Naive thymus-derived CD4-positive, alpha-beta T cell (primary cell): ENCODE results near the gene RAC2. TPM values are rescaled to one million over a fixed set of nuclear protein-coding genes. Genes with fewer than 3 reads are reported as not detected.

ENCODE experiments used
- ATAC-seq: fragments of 150-1000 bp; cut with Tn5 transposase; 2 replicates; pipeline ENCODE4 v1.10.0; 2021; ENCODE audit warnings: mild to moderate bottlenecking, moderate library complexity
- CTCF ChIA-PET: fragments of 350-600 bp; sonication (Branson Sonifier 250); formaldehyde crosslinking; loops from one replicate; lab custom pipeline; 2021; ENCODE audit warnings: antibody characterized with exemption; lab: Charles Lee
- POLR2A ChIA-PET: fragments of 350-600 bp; sonication (Branson Sonifier 250); formaldehyde crosslinking; loops from one replicate; lab custom pipeline; 2021; ENCODE audit warnings: antibody characterized with exemption, inconsistent platforms; lab: Charles Lee
- DNase-seq, 9 donors: peaks; one replicate each; pipeline versions ENCODE4 v3.0.0 to v3.0.0-alpha.2; 2020 to 2022; ENCODE audit warnings: mixed read lengths in 1 of 9
- H3K27ac ChIP-seq: one replicate; pipeline ENCODE4 v1.7.0; 2013; ENCODE audit warnings: mild to moderate bottlenecking, low read depth, low read length, moderate library complexity
- H3K27me3 ChIP-seq, 2 donors: one replicate each; pipeline ENCODE4 v1.7.0; 2013; ENCODE audit warnings: low read length in 2 of 2, mild to moderate bottlenecking in 2 of 2, moderate library complexity in 2 of 2; ENCODE audit not compliant: control insufficient read depth in 2 of 2, insufficient read depth in 2 of 2
- H3K36me3 ChIP-seq, 3 experiments: 1 replicate in 2 of 3; 2 replicates in 1 of 3; pipeline ENCODE4 v1.7.0; 2013; ENCODE audit warnings: low read length in 3 of 3, mild to moderate bottlenecking in 3 of 3, moderate library complexity in 1 of 3; ENCODE audit not compliant: insufficient read depth in 3 of 3, control insufficient read depth in 2 of 3
- H3K4me1 ChIP-seq, 2 donors: one replicate each; pipeline ENCODE4 v1.7.0; 2013; ENCODE audit warnings: low read length in 2 of 2, mild to moderate bottlenecking in 2 of 2, moderate library complexity in 1 of 2; ENCODE audit not compliant: control insufficient read depth in 2 of 2, insufficient read depth in 2 of 2
- H3K4me3 ChIP-seq: 2 replicates; pipeline ENCODE4 v1.7.0; 2013; ENCODE audit warnings: mild to moderate bottlenecking, low read length
- H3K9me3 ChIP-seq, 3 experiments: 1 replicate in 2 of 3; 2 replicates in 1 of 3; pipeline ENCODE4 v1.7.0; 2013; ENCODE audit warnings: low read length in 3 of 3; ENCODE audit not compliant: control insufficient read depth in 2 of 3
- H3K27ac Mint-ChIP-seq, 9 donors: one replicate each; pipeline ENCODE4 v1.8.0; 2020 to 2022; ENCODE audit warnings: mixed read lengths in 9 of 9, mild to moderate bottlenecking in 8 of 9, moderate library complexity in 5 of 9, inconsistent platforms in 2 of 9
- H3K27me3 Mint-ChIP-seq, 5 donors: one replicate each; pipeline ENCODE4 v1.8.0; 2021 to 2022; ENCODE audit warnings: mixed read lengths in 5 of 5, mild to moderate bottlenecking in 1 of 5
- H3K36me3 Mint-ChIP-seq, 5 donors: one replicate each; pipeline ENCODE4 v1.8.0; 2020 to 2022; ENCODE audit warnings: mixed read lengths in 5 of 5, mild to moderate bottlenecking in 3 of 5, inconsistent platforms in 1 of 5
- H3K4me1 Mint-ChIP-seq, 7 donors: one replicate each; pipeline ENCODE4 v1.8.0; 2020 to 2022; ENCODE audit warnings: mixed read lengths in 7 of 7, mild to moderate bottlenecking in 3 of 7, inconsistent platforms in 1 of 7
- H3K4me3 Mint-ChIP-seq, 10 donors: one replicate each; pipeline ENCODE4 v1.8.0; 2020 to 2022; ENCODE audit warnings: mild to moderate bottlenecking in 10 of 10, mixed read lengths in 10 of 10, moderate library complexity in 6 of 10, inconsistent platforms in 2 of 10
- H3K9me3 Mint-ChIP-seq, 11 donors: one replicate each; pipeline ENCODE4 v1.8.0; 2020 to 2022; ENCODE audit warnings: mixed read lengths in 11 of 11, mild to moderate bottlenecking in 4 of 11, inconsistent platforms in 1 of 11, moderate library complexity in 1 of 11
- intact Hi-C, 2 donors: fragments of 100-400 bp; cut with micrococcal nuclease; formaldehyde crosslinking; loops; one replicate each; pipeline ENCODE4 v1.15.1; 2023
- polyA plus RNA-seq, 2 donors: library from polyadenylated mRNA; unstranded; fragments of 300-500 nt; fragmentation: Illumina TruSeq; gene quantifications; one replicate each; pipeline ENCODE4 v1.2.3, GENCODE V29; 2021
- total RNA-seq, 6 experiments: library from RNA in 5 of 6; stranded (reverse) in 5 of 6; gene quantifications; 1 replicate in 5 of 6; 2 replicates in 1 of 6; pipeline ENCODE4 v1.2.3 and lab custom pipeline; 2021 to 2026

Gene RAC2
- total and polyA plus RNA-seq, 7 experiments from 2014 or later, result 263 to 886 (median 468) TPM

DNA sequence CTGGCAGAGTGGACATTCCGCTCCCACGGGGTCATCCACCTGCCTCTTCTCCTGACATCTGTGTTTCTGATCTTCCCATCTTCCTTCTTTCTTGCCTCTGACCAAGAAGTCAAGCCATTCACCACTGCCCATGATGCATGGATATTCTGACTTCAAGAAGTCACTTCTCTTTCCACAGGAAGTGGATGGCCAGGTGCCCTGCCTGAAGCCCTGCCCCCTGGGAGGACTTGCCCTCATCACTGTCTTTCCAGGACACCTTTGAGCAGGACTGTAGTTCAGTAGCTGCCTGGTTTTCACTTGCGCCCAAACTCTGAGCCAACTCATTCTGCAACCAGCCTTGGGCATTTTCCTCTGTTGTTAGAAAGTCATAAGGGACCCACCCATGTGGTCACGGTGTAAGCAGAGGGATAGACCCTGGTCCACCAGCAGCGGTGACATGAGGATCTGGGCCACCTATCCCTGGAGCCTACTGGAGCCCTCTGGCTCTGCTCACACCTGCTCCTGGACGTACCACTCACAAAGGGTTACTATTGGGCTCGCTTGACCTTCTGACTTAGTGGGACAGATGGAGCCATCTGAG, 45.2 kb upstream of the RAC2 start:
- H3K4me3 Mint-ChIP-seq, result peak overlapping the region in 4 of 10 donors; percentile 9 to 60 (median 44)
- no peak for ATAC-seq
- peaks cover 21 to 28% of the 10 kb centered on the region in 2 donors for H3K4me1 ChIP-seq
- POLR2A ChIA-PET, result interaction anchor here (0.7 to 1.6 kb wide), 3 partner anchors 8 to 20 kb away, joined by 3 to 7 read pairs (median 4); no protein-coding TSS in a partner anchor
- H3K27ac ChIP-seq, result peak overlapping the region; percentile 31
- H3K4me1 Mint-ChIP-seq, result peaks cover 69 to 90% (median 87%) of the 10 kb centered on the region in 7 donors
- no peaks in the 10 kb centered on the region for H3K27me3 ChIP-seq
- peaks cover 23 to 75% (median 51%) of the 10 kb centered on the region in 5 donors for H3K36me3 Mint-ChIP-seq
- peaks cover 26 to 77% (median 29%) of the 10 kb centered on the region in 3 experiments for H3K36me3 ChIP-seq
- H3K27ac Mint-ChIP-seq, result peak overlapping the region in 8 of 9 donors; percentile 9 to 86 (median 72)
- CTCF ChIA-PET, result no interaction called here
- peaks cover 0 to 4% (median 0%) of the 10 kb centered on the region in 11 donors for H3K9me3 Mint-ChIP-seq
- intact Hi-C loops, result loop anchor here in 1 of 2 donors (10.0 kb wide), 1 partner anchor 386 kb away; the partner anchor contains the start of gene LGALS1
- no peak for DNase-seq
- H3K4me3 ChIP-seq, result no peak overlapping the region
- no peaks in the 10 kb centered on the region for H3K9me3 ChIP-seq
- no peaks in the 10 kb centered on the region for H3K27me3 Mint-ChIP-seq

DNA sequence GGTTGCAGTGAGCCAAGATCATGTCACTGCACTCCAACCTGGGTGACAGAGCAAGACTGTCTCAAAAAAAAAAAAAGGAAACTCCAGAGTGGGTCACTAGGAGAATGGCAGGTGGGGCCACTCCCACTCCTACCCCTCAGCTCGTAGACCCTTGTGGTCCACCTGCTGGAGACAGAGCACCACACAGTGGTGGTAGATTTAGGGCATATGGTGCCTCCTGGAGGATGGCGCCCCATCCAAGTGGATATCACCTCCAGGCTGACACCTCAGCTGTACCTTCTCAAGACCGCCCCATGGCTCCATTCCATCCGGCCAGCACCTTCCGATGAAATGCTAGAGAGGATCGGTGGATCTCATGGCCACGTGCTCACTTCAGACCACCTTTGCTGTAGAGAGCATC, 44.5 kb upstream of the RAC2 start:
- peak overlapping the region in 2 of 10 donors; percentile 21 to 30 for H3K4me3 Mint-ChIP-seq
- Histone ChIP-seq H3K27me3 (no peaks in the 10 kb centered on the region), H3K27ac (peak overlapping the region; percentile 31), H3K4me1 (peaks cover 21 to 28% of the 10 kb centered on the region in 2 donors), H3K4me3 (no peak overlapping the region), H3K36me3 (peaks cover 24 to 79% (median 29%) of the 10 kb centered on the region in 3 experiments), H3K9me3 (no peaks in the 10 kb centered on the region)
- H3K27me3 Mint-ChIP-seq, result no peaks in the 10 kb centered on the region
- H3K27ac Mint-ChIP-seq, result peak overlapping the region in 6 of 9 donors; percentile 46 to 83 (median 74)
- peaks cover 23 to 78% (median 51%) of the 10 kb centered on the region in 5 donors for H3K36me3 Mint-ChIP-seq
- ATAC-seq (no peak), DNase-seq (no peak)
- POLR2A ChIA-PET, result interaction anchor here (0.7 kb wide), 1 partner anchor 11 kb away, joined by 3 read pairs; no protein-coding TSS in a partner anchor
- H3K9me3 Mint-ChIP-seq, result peaks cover 0 to 4% (median 0%) of the 10 kb centered on the region in 11 donors
- CTCF ChIA-PET, result interaction anchor here (0.7 kb wide), 1 partner anchor 143 kb away, joined by 3 read pairs; no protein-coding TSS in a partner anchor
- peaks cover 66 to 88% (median 83%) of the 10 kb centered on the region in 7 donors for H3K4me1 Mint-ChIP-seq
- intact Hi-C loops, result loop anchor here in 1 of 2 donors (10.0 kb wide), 1 partner anchor 386 kb away; the partner anchor contains the start of gene LGALS1

DNA sequence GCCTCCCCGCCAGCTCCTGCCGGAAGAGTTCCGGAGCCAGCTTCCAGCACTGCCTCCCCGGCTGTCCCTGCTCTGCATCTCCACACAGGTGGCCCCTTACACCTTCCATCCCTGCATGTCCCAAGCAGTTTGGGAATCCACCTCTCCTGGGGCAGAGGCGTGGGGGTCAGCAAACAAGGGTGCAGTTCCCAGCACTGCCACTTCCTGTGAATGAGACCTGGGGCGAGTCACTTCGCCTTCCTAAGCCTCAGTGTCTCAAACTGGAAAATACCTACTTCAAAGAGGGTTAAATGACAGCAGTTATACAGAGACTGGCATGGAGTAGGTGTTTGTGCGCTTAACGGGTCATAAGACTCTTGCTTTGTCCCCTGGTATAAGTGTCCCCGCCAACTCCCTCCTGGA, 43.5 kb upstream of the RAC2 start:
- H3K4me1 ChIP-seq, result peaks cover 19 to 28% of the 10 kb centered on the region in 2 donors
- peak overlapping the region; percentile 61 for H3K27ac ChIP-seq
- H3K27ac Mint-ChIP-seq, result peak overlapping the region in 8 of 9 donors; percentile 60 to 99 (median 86)
- no peak for DNase-seq
- no peak overlapping the region for H3K4me3 ChIP-seq
- ATAC-seq, result no peak
- no peaks in the 10 kb centered on the region for H3K9me3 ChIP-seq
- ChIA-PET CTCF (interaction anchor here (0.6 to 0.7 kb wide), 2 partner anchors 144 to 240 kb away, joined by 3 to 7 read pairs; no protein-coding TSS in a partner anchor), POLR2A (interaction anchor here (0.7 to 8.6 kb wide), 4 partner anchors 9 to 23 kb away, joined by 5 to 57 read pairs (median 20); no protein-coding TSS in a partner anchor)
- H3K4me3 Mint-ChIP-seq, result peak overlapping the region in 8 of 10 donors; percentile 21 to 98 (median 44)
- peaks cover 16 to 76% (median 20%) of the 10 kb centered on the region in 3 experiments for H3K36me3 ChIP-seq
- peaks cover 18 to 74% (median 54%) of the 10 kb centered on the region in 5 donors for H3K36me3 Mint-ChIP-seq
- intact Hi-C loops, result loop anchor here in 1 of 2 donors (10.0 kb wide), 1 partner anchor 387 kb away; the partner anchor contains the start of gene LGALS1
- peaks cover 64 to 84% (median 77%) of the 10 kb centered on the region in 7 donors for H3K4me1 Mint-ChIP-seq
- H3K27me3 ChIP-seq, result no peaks in the 10 kb centered on the region
- H3K9me3 Mint-ChIP-seq, result peaks cover 0 to 4% (median 0%) of the 10 kb centered on the region in 11 donors
- H3K27me3 Mint-ChIP-seq, result no peaks in the 10 kb centered on the region

DNA sequence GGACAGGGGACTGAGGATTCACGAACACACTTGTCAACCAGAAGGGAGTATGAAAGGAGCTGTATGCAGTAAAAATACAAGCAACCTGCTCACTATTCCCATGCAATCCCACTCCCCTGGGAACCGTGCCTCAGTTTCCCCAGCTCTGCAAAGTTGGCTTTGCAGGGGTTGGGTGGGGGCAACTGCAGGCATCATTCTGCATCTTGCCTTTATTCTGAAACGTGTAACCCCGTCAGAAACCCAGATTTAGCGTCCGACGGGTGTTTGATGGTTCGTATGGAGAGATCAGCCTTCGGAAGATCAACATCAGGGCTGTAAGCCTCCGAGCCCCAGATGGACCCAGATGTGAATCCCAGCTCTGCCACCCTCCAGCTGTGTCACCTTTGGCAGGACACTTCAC, 41.9 kb upstream of the RAC2 start:
- Mint-ChIP-seq H3K36me3 (peaks cover 11 to 60% (median 41%) of the 10 kb centered on the region in 5 donors), H3K9me3 (no peaks in the 10 kb centered on the region), H3K27ac (peak overlapping the region in 7 of 9 donors; percentile 54 to 99 (median 95)), H3K4me1 (peaks cover 62 to 84% (median 76%) of the 10 kb centered on the region in 7 donors), H3K27me3 (no peaks in the 10 kb centered on the region), H3K4me3 (peak overlapping the region; percentile 63 to 98 (median 96))
- H3K27ac ChIP-seq, result peak overlapping the region; percentile 61
- ATAC-seq, result no peak
- ChIA-PET CTCF (interaction anchor here (2.0 to 2.2 kb wide), 2 partner anchors 19 to 30 kb away, joined by 5 to 7 read pairs; no protein-coding TSS in a partner anchor), POLR2A (interaction anchor here (0.6 to 8.6 kb wide), 7 partner anchors 10 to 77 kb away, joined by 3 to 57 read pairs (median 3); no protein-coding TSS in a partner anchor)
- no peak overlapping the region for H3K4me3 ChIP-seq
- intact Hi-C loops, result loop anchor here in 1 of 2 donors (2.0 to 10.0 kb wide), 2 partner anchors 43 to 389 kb away; partner anchors contain the start of gene LGALS1
- DNase-seq, result no peak
- H3K27me3 ChIP-seq, result no peaks in the 10 kb centered on the region
- peaks cover 27 to 35% of the 10 kb centered on the region in 2 donors for H3K4me1 ChIP-seq
- H3K36me3 ChIP-seq, result peaks cover 8 to 62% (median 10%) of the 10 kb centered on the region in 3 experiments
- no peaks in the 10 kb centered on the region for H3K9me3 ChIP-seq

DNA sequence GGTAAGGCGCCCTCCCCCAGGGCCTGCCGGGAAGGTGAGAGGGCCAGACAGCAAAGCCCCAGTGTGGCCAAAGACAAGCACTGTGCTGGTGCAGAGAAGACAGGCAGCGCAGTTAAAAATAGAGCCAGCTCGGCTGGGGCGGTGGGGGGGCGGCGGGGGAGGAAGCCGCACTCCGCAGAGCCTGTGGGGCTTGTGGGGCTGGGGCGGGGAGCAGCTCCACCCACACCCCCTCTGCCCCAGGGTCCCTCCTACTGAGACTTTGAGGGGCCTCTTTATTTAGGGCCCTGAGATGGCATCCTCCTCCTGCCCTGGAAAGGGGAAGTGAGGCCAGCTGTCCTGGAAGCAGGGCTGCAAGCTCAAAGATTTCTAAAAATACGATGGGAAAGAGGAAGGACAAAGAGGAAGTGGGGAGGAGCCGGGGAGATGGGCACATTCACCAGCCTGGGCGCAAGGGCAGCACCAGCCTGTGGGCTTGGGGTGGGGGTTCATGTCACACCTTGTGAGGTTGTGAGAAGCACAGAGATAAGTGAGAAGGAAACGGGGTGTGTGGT, 40.8 kb upstream of the RAC2 start:
- H3K4me1 Mint-ChIP-seq, result peaks cover 57 to 84% (median 66%) of the 10 kb centered on the region in 7 donors
- peak; percentile 72 for ATAC-seq
- CTCF ChIA-PET, result interaction anchor here (0.9 to 2.2 kb wide), 4 partner anchors 16 to 31 kb away, joined by 3 to 7 read pairs (median 4); no protein-coding TSS in a partner anchor
- H3K36me3 Mint-ChIP-seq, result peaks cover 11 to 50% (median 34%) of the 10 kb centered on the region in 5 donors
- Histone ChIP-seq H3K9me3 (no peaks in the 10 kb centered on the region), H3K36me3 (peaks cover 5 to 52% (median 6%) of the 10 kb centered on the region in 3 experiments), H3K27me3 (no peaks in the 10 kb centered on the region), H3K4me1 (peaks cover 24 to 35% of the 10 kb centered on the region in 2 donors), H3K4me3 (peak overlapping the region; percentile 89), H3K27ac (peak overlapping the region; percentile 85)
- peak overlapping the region; percentile 90 to 98 (median 96) for H3K4me3 Mint-ChIP-seq
- no peaks in the 10 kb centered on the region for H3K9me3 Mint-ChIP-seq
- POLR2A ChIA-PET, result interaction anchor here (0.7 to 8.6 kb wide), 9 partner anchors 12 to 43 kb away, joined by 3 to 57 read pairs (median 7); no protein-coding TSS in a partner anchor
- no peaks in the 10 kb centered on the region for H3K27me3 Mint-ChIP-seq
- intact Hi-C loops, result loop anchor here in 1 of 2 donors (2.0 to 10.0 kb wide), 2 partner anchors 42 to 390 kb away; partner anchors contain the start of gene LGALS1
- DNase-seq, result peak in 6 of 9 donors; percentile 26 to 50 (median 32)
- peak overlapping the region; percentile 92 to 99 (median 98) for H3K27ac Mint-ChIP-seq
